ENCODE data around the gene INVS.

The INVS gene

DNA sequence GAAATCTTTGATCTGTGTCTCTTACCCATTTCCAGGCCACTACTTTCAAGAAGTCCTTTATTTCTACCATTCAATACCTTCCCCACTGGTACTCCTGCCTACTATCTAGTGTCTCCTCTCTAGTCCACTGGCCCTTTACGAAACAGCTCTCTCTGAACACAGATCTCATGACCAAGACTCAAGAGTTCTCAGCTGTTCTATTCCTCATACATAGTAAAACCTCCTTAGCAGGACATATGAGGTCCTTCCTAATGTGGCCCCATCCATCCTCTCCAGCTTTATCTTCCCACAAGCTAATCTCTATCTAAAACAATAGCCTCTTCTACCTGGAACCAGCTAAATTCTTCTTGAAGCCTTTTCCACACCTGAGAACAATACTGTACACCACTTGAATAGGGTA lies 251.1 kb downstream of the INVS start:
- no peak for DNase-seq

All from activated CD4-positive, alpha-beta T cell treated with anti-CD3 and anti-CD28 coated beads for 48 hours (primary cell).